Gastrocnemius medialis (tissue), 4 donors: ENCODE results near the gene MAGI1. TPM values are rescaled to one million over a fixed set of nuclear protein-coding genes. Genes with fewer than 3 reads are reported as not detected.

Source experiments
- ATAC-seq, 2 donors: fragments of 150-250 bp; one replicate each; pipeline ENCODE4 v1.9.1; 2016
- DNase-seq, 2 donors: peaks; one replicate each; pipeline ENCODE4 v3.0.0-alpha.2; 2019
- H3K27ac ChIP-seq, 4 donors: fragments of 200-600 bp; sonication (generic); 1 replicate in 1 of 4; 2 replicates in 3 of 4; pipeline ENCODE4 v1.5.1; 2016 to 2018; ENCODE audit warnings: mild to moderate bottlenecking in 2 of 4, moderate library complexity in 1 of 4
- H3K27me3 ChIP-seq, 3 donors: fragments of 200-600 bp; sonication (generic) in 2 of 3; 1 replicate in 1 of 3; 2 replicates in 2 of 3; pipeline versions ENCODE4 v1.5.1 to v1.6.0; 2016 to 2019; ENCODE audit warnings: mild to moderate bottlenecking in 1 of 3, moderate library complexity in 1 of 3
- H3K36me3 ChIP-seq, 2 donors: fragments of 200-600 bp; sonication (generic) in 1 of 2; one replicate each; pipeline ENCODE4 v1.5.1; 2017 to 2018
- H3K4me1 ChIP-seq, 2 donors: fragments of 200-600 bp; sonication (generic) in 1 of 2; one replicate each; pipeline ENCODE4 v1.5.1; 2016 to 2017; ENCODE audit warnings: mild to moderate bottlenecking in 2 of 2
- H3K4me3 ChIP-seq, 4 donors: fragments of 200-600 bp; sonication (generic) in 3 of 4; 1 replicate in 1 of 4; 2 replicates in 3 of 4; pipeline ENCODE4 v1.5.1; 2016 to 2019; ENCODE audit warnings: mild to moderate bottlenecking in 2 of 4
- H3K9me3 ChIP-seq, 3 donors: fragments of 200-600 bp; sonication (generic) in 2 of 3; 1 replicate in 1 of 3; 2 replicates in 2 of 3; pipeline ENCODE4 v1.5.1; 2016 to 2019
- POLR2A ChIP-seq, 2 donors: fragments of 450-650 bp; IDR thresholded peaks; one replicate each; pipeline ENCODE4 v1.6.1; 2017; ENCODE audit warnings: antibody characterized with exemption in 2 of 2, mild to moderate bottlenecking in 2 of 2, moderate library complexity in 2 of 2
- in situ Hi-C, 4 donors: fragments of 200-750 bp; cut with MboI; loops; one replicate each; pipeline versions ENCODE4 v1.15.0 to v1.8.0; 2017; ENCODE audit warnings: low sequenced_read_pairs in 4 of 4
- intact Hi-C: fragments of 100-400 bp; cut with DNase I; formaldehyde crosslinking; loops from one replicate; pipeline ENCODE4 v1.15.1; 2023; ENCODE audit warnings: low total_unique reads
- total RNA-seq, 4 donors: library from RNA; depleted of rRNA; stranded (reverse); fragments of >200 nt; gene quantifications; one replicate each; pipeline versions ENCODE4 v1.1.0 to v1.2.3, GENCODE V29; 2016
- TF ChIP-seq, protein P1 (sequence below), 5 experiments: fragments of 450-650 bp in 3 of 5; fragments of 200-600 bp in 2 of 5; sonication (generic) in 2 of 5; IDR thresholded peaks in 4 of 5; conservative IDR thresholded peaks in 1 of 5; 1 replicate in 4 of 5; 2 replicates in 1 of 5; pipeline ENCODE4 v1.5.1; 2016 to 2019; ENCODE audit warnings: antibody characterized with exemption in 5 of 5, mild to moderate bottlenecking in 3 of 5, moderate library complexity in 3 of 5

MAGI1 gene
- total RNA-seq, 4 donors from 2014 or later, result 2.6 to 7.5 (median 3.9) TPM

DNA sequence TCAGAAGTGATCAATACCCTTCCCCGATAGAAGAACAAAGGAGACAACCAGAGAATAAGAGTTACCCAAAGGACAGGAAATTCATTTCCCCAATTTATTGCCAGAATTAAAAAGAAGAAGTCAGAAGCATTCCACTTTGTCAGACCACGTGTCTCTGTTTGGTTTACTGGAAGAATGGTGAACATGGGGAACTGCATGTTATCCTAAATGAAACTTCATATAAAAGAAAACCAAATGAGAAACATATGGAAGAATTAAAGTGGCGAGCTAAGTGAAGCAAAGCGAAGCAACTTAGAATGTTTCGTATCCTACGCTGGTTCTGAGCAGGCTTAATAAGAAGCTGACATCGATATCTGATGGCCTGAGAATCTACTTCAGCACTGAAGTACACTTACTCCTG, 190.7 kb downstream of the MAGI1 start:
- no peaks in the 10 kb centered on the region for H3K9me3 ChIP-seq
- intact Hi-C loops (no loop called here), in situ Hi-C loops (no loop called here)
- H3K36me3 ChIP-seq, result no peaks in the 10 kb centered on the region
- ATAC-seq (no peak), DNase-seq (no peak)
- TF ChIP-seq, protein P1, sequence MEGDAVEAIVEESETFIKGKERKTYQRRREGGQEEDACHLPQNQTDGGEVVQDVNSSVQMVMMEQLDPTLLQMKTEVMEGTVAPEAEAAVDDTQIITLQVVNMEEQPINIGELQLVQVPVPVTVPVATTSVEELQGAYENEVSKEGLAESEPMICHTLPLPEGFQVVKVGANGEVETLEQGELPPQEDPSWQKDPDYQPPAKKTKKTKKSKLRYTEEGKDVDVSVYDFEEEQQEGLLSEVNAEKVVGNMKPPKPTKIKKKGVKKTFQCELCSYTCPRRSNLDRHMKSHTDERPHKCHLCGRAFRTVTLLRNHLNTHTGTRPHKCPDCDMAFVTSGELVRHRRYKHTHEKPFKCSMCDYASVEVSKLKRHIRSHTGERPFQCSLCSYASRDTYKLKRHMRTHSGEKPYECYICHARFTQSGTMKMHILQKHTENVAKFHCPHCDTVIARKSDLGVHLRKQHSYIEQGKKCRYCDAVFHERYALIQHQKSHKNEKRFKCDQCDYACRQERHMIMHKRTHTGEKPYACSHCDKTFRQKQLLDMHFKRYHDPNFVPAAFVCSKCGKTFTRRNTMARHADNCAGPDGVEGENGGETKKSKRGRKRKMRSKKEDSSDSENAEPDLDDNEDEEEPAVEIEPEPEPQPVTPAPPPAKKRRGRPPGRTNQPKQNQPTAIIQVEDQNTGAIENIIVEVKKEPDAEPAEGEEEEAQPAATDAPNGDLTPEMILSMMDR (IDR thresholded peaks at IDR 0.05 in 4 of 5, conservative IDR thresholded peaks at IDR 0.05 in 1 of 5), result no peak
- TF ChIP-seq POLR2A (IDR thresholded peaks at IDR 0.05), result no peak
- H3K4me3 ChIP-seq, result no peak overlapping the region
- H3K4me1 ChIP-seq, result no peaks in the 10 kb centered on the region
- no peak overlapping the region for H3K27ac ChIP-seq
- no peaks in the 10 kb centered on the region for H3K27me3 ChIP-seq

GRCh38 chr3:65846936-65847335, 191.8 kb downstream of the MAGI1 start:
- DNase-seq (no peak), ATAC-seq (no peak)
- H3K9me3 ChIP-seq, result no peaks in the 10 kb centered on the region
- no peaks in the 10 kb centered on the region for H3K4me1 ChIP-seq
- in situ Hi-C loops (no loop called here), intact Hi-C loops (no loop called here)
- no peak overlapping the region for H3K4me3 ChIP-seq
- TF ChIP-seq, protein P1 (IDR thresholded peaks at IDR 0.05 in 4 of 5, conservative IDR thresholded peaks at IDR 0.05 in 1 of 5), result no peak
- TF ChIP-seq POLR2A (IDR thresholded peaks at IDR 0.05), result no peak
- no peaks in the 10 kb centered on the region for H3K36me3 ChIP-seq
- H3K27ac ChIP-seq, result no peak overlapping the region
- no peaks in the 10 kb centered on the region for H3K27me3 ChIP-seq

DNA sequence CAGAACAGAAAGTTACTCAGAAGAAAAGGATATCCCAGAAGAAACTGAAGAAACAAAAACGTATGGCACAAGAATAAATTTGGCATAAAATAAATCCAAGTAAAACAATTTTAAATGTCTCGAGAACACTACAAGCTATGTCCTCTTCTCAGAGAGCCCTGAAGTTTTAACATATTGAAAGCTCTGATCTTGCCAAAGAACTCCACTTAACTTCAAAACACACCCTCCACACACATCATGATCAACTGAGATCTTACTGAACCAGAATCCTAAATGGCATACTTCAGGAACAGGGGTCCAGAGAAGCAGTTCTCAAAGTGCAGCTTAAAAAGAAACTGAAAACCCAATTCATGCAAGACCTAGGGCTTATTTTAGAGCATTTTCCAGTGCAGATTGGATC, 194.3 kb downstream of the MAGI1 start:
- in situ Hi-C loops (no loop called here), intact Hi-C loops (no loop called here)
- Histone ChIP-seq H3K4me3 (no peak overlapping the region), H3K27me3 (no peaks in the 10 kb centered on the region), H3K4me1 (no peaks in the 10 kb centered on the region), H3K36me3 (no peaks in the 10 kb centered on the region), H3K27ac (no peak overlapping the region), H3K9me3 (no peaks in the 10 kb centered on the region)
- ATAC-seq (no peak), DNase-seq (no peak)
- TF ChIP-seq, protein P1 (IDR thresholded peaks at IDR 0.05 in 4 of 5, conservative IDR thresholded peaks at IDR 0.05 in 1 of 5), result no peak
- no peak for TF ChIP-seq POLR2A (IDR thresholded peaks at IDR 0.05)

DNA sequence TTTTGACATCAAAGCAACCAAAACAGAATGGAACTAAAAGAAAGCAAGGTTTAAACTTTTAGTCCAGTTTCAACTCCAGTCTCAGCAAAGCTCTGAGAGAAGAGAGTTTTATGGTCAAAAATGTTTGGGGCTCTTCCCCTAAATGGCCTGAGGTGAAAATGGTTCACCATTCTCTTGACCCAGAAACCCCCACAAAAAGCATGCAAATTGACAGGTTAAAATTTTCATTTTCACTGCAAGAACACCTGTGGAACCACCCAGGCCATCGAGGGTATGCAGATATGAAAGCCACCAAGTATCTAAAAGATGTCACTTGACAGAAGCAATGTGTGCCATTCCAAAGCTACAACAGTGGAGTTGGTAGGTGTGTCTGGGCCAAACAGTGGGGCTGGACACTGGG, 195.0 kb downstream of the MAGI1 start:
- ATAC-seq, result no peak
- Histone ChIP-seq H3K4me3 (no peak overlapping the region), H3K27ac (no peak overlapping the region), H3K4me1 (no peaks in the 10 kb centered on the region), H3K9me3 (no peaks in the 10 kb centered on the region), H3K27me3 (no peaks in the 10 kb centered on the region), H3K36me3 (no peaks in the 10 kb centered on the region)
- no peak for TF ChIP-seq POLR2A (IDR thresholded peaks at IDR 0.05)
- TF ChIP-seq, protein P1 (IDR thresholded peaks at IDR 0.05 in 4 of 5, conservative IDR thresholded peaks at IDR 0.05 in 1 of 5), result no peak
- intact Hi-C loops (no loop called here), in situ Hi-C loops (no loop called here)
- no peak for DNase-seq

GRCh38 chr3:65837604-65838003, 201.1 kb downstream of the MAGI1 start:
- H3K9me3 ChIP-seq, result no peaks in the 10 kb centered on the region
- intact Hi-C loops, result no loop called here
- H3K36me3 ChIP-seq, result no peaks in the 10 kb centered on the region
- no peaks in the 10 kb centered on the region for H3K4me1 ChIP-seq
- TF ChIP-seq, protein P1 (IDR thresholded peaks at IDR 0.05 in 4 of 5, conservative IDR thresholded peaks at IDR 0.05 in 1 of 5), result no peak
- no peak for TF ChIP-seq POLR2A (IDR thresholded peaks at IDR 0.05)
- no peaks in the 10 kb centered on the region for H3K27me3 ChIP-seq
- H3K27ac ChIP-seq, result no peak overlapping the region
- DNase-seq, result no peak
- ATAC-seq, result no peak
- H3K4me3 ChIP-seq, result no peak overlapping the region
- in situ Hi-C loops, result no loop called here
